GM19035 (cell line): ENCODE data around the gene RNFT2.

Experiments
- ATAC-seq: cut with Tn5 transposase; IDR thresholded peaks from one replicate; pipeline ENCODE4 v1.9.1; 2021; ENCODE audit not compliant: unreplicated experiment

Gene RNFT2

DNA sequence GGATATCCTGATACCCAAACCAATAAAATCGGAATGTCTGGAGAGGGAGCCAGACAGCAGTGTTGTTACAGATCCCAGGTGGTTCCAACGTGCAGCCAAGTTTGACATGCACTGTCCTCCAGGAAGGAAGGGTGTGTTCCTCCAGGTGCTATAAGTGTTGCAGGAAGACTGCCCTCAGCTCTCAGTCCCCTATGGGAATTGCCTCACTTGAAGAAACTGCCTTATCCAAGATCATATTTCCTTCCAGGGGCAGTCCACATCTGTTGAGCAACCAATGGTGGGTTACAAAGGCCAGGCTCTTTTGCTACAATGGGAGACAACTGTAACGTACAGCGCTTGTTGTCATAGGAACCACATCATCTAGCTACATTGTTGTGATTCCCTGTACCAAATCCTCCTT, 159.4 kb downstream of the RNFT2 start:
- ATAC-seq = no peak

DNA sequence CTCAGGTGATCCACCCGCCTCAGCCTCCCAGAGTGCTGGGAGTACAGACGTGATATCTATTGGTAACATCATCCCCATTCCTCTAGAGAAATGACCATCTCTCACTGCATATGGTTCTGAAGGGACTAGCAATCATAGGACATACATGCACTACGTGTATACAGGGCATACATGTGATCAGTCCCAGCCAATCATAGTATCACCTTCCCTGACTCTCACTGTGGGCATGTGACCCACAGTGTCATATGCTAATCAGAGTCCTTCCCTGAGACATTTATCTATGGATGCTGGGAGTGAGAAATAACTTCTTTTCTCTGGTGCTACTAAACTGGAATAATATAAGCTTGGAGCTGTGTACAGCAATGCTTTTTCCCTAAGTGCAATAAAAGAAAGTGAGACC, 160.6 kb downstream of the RNFT2 start:
- no peak for ATAC-seq

DNA sequence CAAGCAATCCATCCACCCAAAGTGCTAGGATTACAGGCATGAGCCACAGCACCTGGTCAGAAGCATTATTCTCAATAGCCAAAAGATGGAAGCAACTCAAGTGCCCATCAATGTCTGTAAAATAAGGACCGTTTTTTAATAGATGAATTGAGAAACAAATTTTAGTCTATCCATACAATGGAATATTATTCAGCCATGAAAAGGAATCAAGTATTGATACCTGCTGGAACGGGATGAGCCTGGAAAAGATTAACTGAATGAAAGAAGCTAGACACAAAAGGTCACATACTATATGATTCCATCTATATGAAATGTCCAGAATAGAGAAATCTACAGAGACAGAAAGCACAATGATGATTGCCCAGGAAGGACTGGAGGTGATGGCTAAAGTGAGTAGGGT, 163.5 kb downstream of the RNFT2 start:
- no peak for ATAC-seq
